Measurements from ENCODE around the gene TSHR. TPM values are rescaled to one million over a fixed set of nuclear protein-coding genes. Genes with fewer than 3 reads are reported as not detected.
A peak's percentile ranks its signal among the peaks of the same experiment; 100 is the strongest.
"Not testable (repeated sequence)": the region's sequence is repeated elsewhere in the genome, so short reads cannot be mapped to it uniquely, and the experiment has no call there.

TSHR gene
- total RNA-seq, 2 experiments from 2014 or later, result 4.9 to 40.0 TPM

DNA sequence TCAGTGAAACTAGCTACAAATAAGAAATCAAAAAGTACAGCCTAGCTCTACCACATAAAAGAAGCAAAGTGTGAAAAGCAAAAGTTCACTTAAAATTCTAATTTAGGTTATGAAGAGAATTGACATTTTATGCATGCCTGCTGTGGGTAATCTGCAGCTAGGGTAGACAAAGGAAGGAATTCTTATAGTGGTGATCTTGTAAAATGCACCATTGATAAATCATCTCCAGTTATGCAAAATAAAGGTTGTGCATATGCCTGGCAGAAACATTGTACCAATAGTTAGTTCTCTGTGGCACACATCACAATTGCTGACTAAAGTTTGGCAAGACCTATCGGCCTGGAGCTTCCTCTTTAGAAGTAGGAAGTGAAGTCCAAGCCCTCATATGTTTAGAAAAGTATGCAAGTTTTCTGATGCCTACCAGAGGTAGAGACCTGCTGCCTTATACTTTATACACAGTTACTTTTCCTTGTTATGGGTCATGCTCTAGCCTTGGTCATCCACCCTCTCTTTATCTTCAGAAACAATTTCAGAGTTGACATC is 78.3 kb downstream of the TSHR start:
- Histone ChIP-seq H3K36me3 (ENCODE audit: insufficient read depth, low read length) (no peaks in the 10 kb centered on the region), H2AFZ (ENCODE audit: low read length) (peak overlapping the region; percentile 21; the same call in 1 of the 2 replicates)

DNA sequence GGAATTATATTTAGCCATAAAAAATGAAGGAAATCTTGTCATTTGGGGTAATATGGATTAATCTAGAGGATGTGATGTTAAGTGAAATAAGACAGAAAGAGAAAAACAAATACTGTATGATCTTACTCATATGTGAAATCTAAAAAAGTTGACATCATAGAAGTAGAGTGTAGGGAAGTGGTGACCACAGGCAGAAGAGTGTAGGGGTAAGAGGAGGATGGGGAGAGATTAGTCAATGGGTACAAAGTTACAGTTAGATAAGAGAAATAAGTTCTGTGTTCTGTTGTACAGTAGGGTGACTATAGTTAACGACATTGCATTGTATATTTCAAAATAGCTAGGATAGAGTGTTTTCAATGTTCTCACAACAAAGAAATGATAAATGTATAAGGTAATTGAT is 87.0 kb downstream of the TSHR start:
- no peaks in the 10 kb centered on the region for H3K79me2 ChIP-seq (ENCODE audit: insufficient read depth, low read depth, low read length)
- H3K9me3 ChIP-seq (ENCODE audit: low read length), result 0 out of 2 replicates have a peak, but pooled peaks cover 5% of the 10 kb centered on the region
- ChIA-PET POLR2A (no interaction called here), CTCF (ENCODE audit: unreplicated experiment) (no interaction called here)
- H4K20me1 ChIP-seq (ENCODE audit: insufficient read depth, low read length), result no peaks in the 10 kb centered on the region
- no peak overlapping the region for H3K4me3 ChIP-seq (ENCODE audit: low read depth, low read length, poor library complexity, severe bottlenecking)
- TF ChIP-seq, protein P1, sequence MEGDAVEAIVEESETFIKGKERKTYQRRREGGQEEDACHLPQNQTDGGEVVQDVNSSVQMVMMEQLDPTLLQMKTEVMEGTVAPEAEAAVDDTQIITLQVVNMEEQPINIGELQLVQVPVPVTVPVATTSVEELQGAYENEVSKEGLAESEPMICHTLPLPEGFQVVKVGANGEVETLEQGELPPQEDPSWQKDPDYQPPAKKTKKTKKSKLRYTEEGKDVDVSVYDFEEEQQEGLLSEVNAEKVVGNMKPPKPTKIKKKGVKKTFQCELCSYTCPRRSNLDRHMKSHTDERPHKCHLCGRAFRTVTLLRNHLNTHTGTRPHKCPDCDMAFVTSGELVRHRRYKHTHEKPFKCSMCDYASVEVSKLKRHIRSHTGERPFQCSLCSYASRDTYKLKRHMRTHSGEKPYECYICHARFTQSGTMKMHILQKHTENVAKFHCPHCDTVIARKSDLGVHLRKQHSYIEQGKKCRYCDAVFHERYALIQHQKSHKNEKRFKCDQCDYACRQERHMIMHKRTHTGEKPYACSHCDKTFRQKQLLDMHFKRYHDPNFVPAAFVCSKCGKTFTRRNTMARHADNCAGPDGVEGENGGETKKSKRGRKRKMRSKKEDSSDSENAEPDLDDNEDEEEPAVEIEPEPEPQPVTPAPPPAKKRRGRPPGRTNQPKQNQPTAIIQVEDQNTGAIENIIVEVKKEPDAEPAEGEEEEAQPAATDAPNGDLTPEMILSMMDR (conservative IDR thresholded peaks at IDR 0.05; ENCODE audit: low read length), result no peak
- H3K4me2 ChIP-seq (ENCODE audit: low read length), result no peak overlapping the region
- H3K27ac ChIP-seq (ENCODE audit: low read depth, low read length, poor library complexity, severe bottlenecking), result no peak overlapping the region
- no peaks in the 10 kb centered on the region for H3K36me3 ChIP-seq (ENCODE audit: insufficient read depth, low read length)
- no peaks in the 10 kb centered on the region for H3K4me1 ChIP-seq (ENCODE audit: insufficient read depth, low read length, poor library complexity, severe bottlenecking)
- BruUV-seq (replicated peaks), result no TSS peak
- DNase-seq (ENCODE audit: low spot score), result no peak
- H2AFZ ChIP-seq (ENCODE audit: low read length), result no peak overlapping the region
- intact Hi-C loops (cut with micrococcal nuclease; ENCODE audit: unreplicated experiment), result no loop called here
- H3K9me2 ChIP-seq (ENCODE audit: insufficient read depth, low read length), result no peaks in the 10 kb centered on the region

More for the DNA sequence above, 78.3 kb downstream of the TSHR start:
- Histone ChIP-seq H3K9me3 (ENCODE audit: low read length) (no peaks in the 10 kb centered on the region), H3K4me3 (ENCODE audit: low read depth, low read length, poor library complexity, severe bottlenecking) (no peak overlapping the region), H3K4me1 (ENCODE audit: insufficient read depth, low read length, poor library complexity, severe bottlenecking) (no peaks in the 10 kb centered on the region), H4K20me1 (ENCODE audit: insufficient read depth, low read length) (no peaks in the 10 kb centered on the region), H3K4me2 (ENCODE audit: low read length) (no peak overlapping the region), H3K27ac (ENCODE audit: low read depth, low read length, poor library complexity, severe bottlenecking) (no peak overlapping the region), H3K9me2 (ENCODE audit: insufficient read depth, low read length) (no peaks in the 10 kb centered on the region), H3K79me2 (ENCODE audit: insufficient read depth, low read depth, low read length) (no peaks in the 10 kb centered on the region)
- intact Hi-C loops (cut with micrococcal nuclease; ENCODE audit: unreplicated experiment), result no loop called here
- ChIA-PET POLR2A (interaction anchor here (0.6 to 1.2 kb wide), 5 partner anchors 11 to 659 kb away, joined by 3 to 8 read pairs (median 4); no protein-coding TSS in a partner anchor), CTCF (ENCODE audit: unreplicated experiment) (no interaction called here)
- no TSS peak for BruUV-seq (replicated peaks)
- TF ChIP-seq, protein P1 (conservative IDR thresholded peaks at IDR 0.05; ENCODE audit: low read length), result no peak
- no peak for TF ChIP-seq EZH2phosphoT487 (IDR thresholded peaks at IDR 0.05; ENCODE audit: borderline replicate concordance, low read depth, low read length)
- peak; percentile 11 for DNase-seq (ENCODE audit: low spot score)

DNA sequence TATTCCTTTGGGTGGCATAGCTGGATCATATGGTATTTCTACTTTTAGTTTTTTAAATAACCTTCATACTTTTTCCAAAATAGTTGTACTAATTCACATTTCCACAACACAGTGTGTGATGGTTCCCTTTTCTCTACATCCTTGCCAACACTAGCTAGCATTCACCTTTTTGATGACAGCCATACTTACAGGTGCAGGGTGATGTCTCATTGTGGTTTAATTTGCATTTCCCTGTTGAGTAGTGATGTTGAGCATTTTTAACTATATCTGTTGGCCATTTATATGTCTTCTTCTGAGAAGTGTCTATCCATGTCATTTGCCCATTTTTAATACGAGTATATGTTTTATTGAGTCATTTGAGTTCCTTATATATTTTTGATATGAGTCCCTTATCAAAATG is 96.1 kb downstream of the TSHR start:
- H3K9me3 ChIP-seq (ENCODE audit: low read length), result 0 out of 2 replicates have a peak, but pooled peaks cover 10% of the 10 kb centered on the region
- POLR2A ChIA-PET, result no interaction called here
- BruUV-seq (replicated peaks), result no TSS peak
- H3K4me1 ChIP-seq (ENCODE audit: insufficient read depth, low read length, poor library complexity, severe bottlenecking), result peaks cover 14% of the 10 kb centered on the region
- H3K36me3 ChIP-seq (ENCODE audit: insufficient read depth, low read length), result no peaks in the 10 kb centered on the region
- no peaks in the 10 kb centered on the region for H4K20me1 ChIP-seq (ENCODE audit: insufficient read depth, low read length)
- TF ChIP-seq, protein P1 (conservative IDR thresholded peaks at IDR 0.05; ENCODE audit: low read length), result no peak
- TF ChIP-seq EZH2phosphoT487 (IDR thresholded peaks at IDR 0.05; ENCODE audit: borderline replicate concordance, low read depth, low read length), result no peak
- no peak overlapping the region; the same call in 1 of the 2 replicates for H3K4me2 ChIP-seq (ENCODE audit: low read length)
- CTCF ChIA-PET (ENCODE audit: unreplicated experiment), result no interaction called here
- peak overlapping the region; percentile 30; the same call in 1 of the 2 replicates for H2AFZ ChIP-seq (ENCODE audit: low read length)
- H3K27ac ChIP-seq (ENCODE audit: low read depth, low read length, poor library complexity, severe bottlenecking), result no peak overlapping the region
- H3K79me2 ChIP-seq (ENCODE audit: insufficient read depth, low read depth, low read length), result no peaks in the 10 kb centered on the region
- no peak overlapping the region for H3K4me3 ChIP-seq (ENCODE audit: low read depth, low read length, poor library complexity, severe bottlenecking)
- intact Hi-C loops (cut with micrococcal nuclease; ENCODE audit: unreplicated experiment), result no loop called here
- H3K9me2 ChIP-seq (ENCODE audit: insufficient read depth, low read length), result no peaks in the 10 kb centered on the region
- DNase-seq (ENCODE audit: low spot score), result peak; percentile 4

DNA sequence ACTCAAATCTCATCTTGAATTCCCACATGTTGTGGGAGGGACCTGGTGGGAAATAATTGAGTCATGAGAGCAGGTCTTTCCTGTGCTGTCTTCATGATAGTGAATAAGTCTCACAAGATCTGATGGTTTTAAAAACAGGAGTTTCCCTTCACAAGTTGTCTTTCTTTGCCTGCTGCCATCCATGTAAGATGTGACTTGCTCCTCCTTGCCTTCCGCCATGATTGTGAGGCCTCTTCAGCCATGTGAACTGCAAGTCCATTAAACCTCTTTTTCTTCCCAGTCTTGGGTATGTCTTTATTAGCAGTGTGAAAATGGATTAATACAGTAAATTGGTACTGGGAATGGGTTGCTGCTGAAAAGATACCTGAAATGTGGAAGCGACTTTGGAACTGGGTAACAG is 98.6 kb downstream of the TSHR start:
- H3K36me3 ChIP-seq (ENCODE audit: insufficient read depth, low read length); BruUV-seq (replicated peaks); H3K4me2 ChIP-seq (ENCODE audit: low read length); H3K27ac ChIP-seq (ENCODE audit: low read depth, low read length, poor library complexity, severe bottlenecking); H3K9me3 ChIP-seq (ENCODE audit: low read length); H3K4me3 ChIP-seq (ENCODE audit: low read depth, low read length, poor library complexity, severe bottlenecking); POLR2A ChIA-PET; H3K79me2 ChIP-seq (ENCODE audit: insufficient read depth, low read depth, low read length); intact Hi-C loops (cut with micrococcal nuclease; ENCODE audit: unreplicated experiment); H2AFZ ChIP-seq (ENCODE audit: low read length); CTCF ChIA-PET (ENCODE audit: unreplicated experiment); DNase-seq (ENCODE audit: low spot score); H4K20me1 ChIP-seq (ENCODE audit: insufficient read depth, low read length); H3K9me2 ChIP-seq (ENCODE audit: insufficient read depth, low read length): not testable (repeated sequence)
- peaks cover 14% of the 10 kb centered on the region for H3K4me1 ChIP-seq (ENCODE audit: insufficient read depth, low read length, poor library complexity, severe bottlenecking)

All from OCI-LY7 (cell line).